MM.1S (cell line): ENCODE measurements around the gene CCDC47.

ENCODE experiments used
- EZH2 ChIP-seq: fragments of 300-600 bp; sonication (generic); optimal IDR thresholded peaks from 2 replicates; pipeline ENCODE3; 2017; ENCODE audit warnings: low read depth, mild to moderate bottlenecking, antibody characterized with exemption, low read length, mixed read lengths
- TF ChIP-seq, protein P1 (sequence below): fragments of 300-600 bp; sonication (generic); IDR thresholded peaks from 2 replicates; pipeline ENCODE4 v1.5.1; 2016; ENCODE audit warnings: antibody characterized with exemption, low read length, mixed read lengths

DNA sequence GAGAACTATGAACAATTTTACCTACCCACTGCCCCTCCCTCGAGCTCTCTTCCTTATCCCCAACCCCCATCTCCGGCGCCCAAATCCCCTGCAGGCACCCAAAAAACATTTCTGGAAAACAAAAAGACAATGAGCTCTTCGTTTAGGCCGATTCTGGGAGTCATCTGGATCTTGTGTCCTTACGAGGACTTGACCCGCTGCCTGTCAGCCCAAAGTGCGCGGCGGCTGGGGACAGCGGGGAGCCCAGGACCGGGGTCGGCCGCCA is 32.3 kb downstream of the CCDC47 start:
- TF ChIP-seq, protein P1, sequence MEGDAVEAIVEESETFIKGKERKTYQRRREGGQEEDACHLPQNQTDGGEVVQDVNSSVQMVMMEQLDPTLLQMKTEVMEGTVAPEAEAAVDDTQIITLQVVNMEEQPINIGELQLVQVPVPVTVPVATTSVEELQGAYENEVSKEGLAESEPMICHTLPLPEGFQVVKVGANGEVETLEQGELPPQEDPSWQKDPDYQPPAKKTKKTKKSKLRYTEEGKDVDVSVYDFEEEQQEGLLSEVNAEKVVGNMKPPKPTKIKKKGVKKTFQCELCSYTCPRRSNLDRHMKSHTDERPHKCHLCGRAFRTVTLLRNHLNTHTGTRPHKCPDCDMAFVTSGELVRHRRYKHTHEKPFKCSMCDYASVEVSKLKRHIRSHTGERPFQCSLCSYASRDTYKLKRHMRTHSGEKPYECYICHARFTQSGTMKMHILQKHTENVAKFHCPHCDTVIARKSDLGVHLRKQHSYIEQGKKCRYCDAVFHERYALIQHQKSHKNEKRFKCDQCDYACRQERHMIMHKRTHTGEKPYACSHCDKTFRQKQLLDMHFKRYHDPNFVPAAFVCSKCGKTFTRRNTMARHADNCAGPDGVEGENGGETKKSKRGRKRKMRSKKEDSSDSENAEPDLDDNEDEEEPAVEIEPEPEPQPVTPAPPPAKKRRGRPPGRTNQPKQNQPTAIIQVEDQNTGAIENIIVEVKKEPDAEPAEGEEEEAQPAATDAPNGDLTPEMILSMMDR: no peak
- TF ChIP-seq EZH2: no peak
